DOHH2 (cell line): ENCODE results near the gene ZSCAN1.

Experiments
- CTCF ChIP-seq: fragments of 200-600 bp; sonication (generic); IDR thresholded peaks from one replicate; pipeline ENCODE4 v1.5.1; 2014; ENCODE audit warnings: antibody characterized with exemption, mild to moderate bottlenecking, low read depth, low read length; ENCODE audit not compliant: poor library complexity, severe bottlenecking
- EZH2phosphoT487 ChIP-seq: fragments of 200-600 bp; sonication (generic); IDR thresholded peaks from 2 replicates; pipeline ENCODE4 v1.6.1; 2017; ENCODE audit warnings: borderline replicate concordance, mild to moderate bottlenecking, antibody characterized with exemption, low read length, moderate library complexity, mixed read lengths

- TF ChIP-seq CTCF (no peak), EZH2phosphoT487 (no peak)
Observed at GRCh38 chr19:58085348-58085875, 51.6 kb downstream of the ZSCAN1 start.
